ENCODE data around the gene SNRNP25. TPM values are rescaled to one million over a fixed set of nuclear protein-coding genes. Genes with fewer than 3 reads are reported as not detected.

Gene SNRNP25
- total and polyA plus RNA-seq, 2 of the 8 experiments (the other 6 are each of a cell fraction or from before 2014, with no cell fraction given), result 53.0 to 58.4 TPM

DNA sequence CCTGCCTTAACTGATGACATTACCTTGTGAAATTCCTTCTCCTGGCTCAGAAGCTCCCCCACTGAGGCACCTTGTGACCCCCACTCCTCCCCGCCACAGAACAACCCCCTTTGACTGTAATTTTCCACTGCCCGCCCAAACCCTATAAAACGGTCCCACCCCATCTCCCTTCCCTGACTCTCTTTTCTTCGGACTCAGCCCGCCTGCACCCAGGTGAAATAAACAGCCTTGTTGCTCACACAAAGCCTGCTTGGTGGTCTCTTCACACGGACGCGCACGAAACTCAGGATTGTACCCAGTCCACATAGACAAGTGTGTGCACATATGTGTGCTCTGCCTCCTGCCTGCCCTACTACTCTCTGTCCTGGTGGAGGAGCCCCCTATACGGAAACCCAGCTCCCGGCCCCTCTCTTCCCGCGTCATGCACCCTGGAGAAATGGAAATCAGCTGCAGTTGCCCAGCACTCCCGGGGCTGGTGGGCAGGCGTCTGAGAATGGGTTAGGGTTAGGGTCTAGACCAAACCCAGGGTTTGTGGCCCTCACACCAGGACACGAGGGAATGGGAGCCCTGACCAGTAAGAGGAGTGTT lies 21.2 kb downstream of the SNRNP25 start:
- TF ChIP-seq, protein P1, sequence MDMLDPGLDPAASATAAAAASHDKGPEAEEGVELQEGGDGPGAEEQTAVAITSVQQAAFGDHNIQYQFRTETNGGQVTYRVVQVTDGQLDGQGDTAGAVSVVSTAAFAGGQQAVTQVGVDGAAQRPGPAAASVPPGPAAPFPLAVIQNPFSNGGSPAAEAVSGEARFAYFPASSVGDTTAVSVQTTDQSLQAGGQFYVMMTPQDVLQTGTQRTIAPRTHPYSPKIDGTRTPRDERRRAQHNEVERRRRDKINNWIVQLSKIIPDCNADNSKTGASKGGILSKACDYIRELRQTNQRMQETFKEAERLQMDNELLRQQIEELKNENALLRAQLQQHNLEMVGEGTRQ (IDR thresholded peaks at IDR 0.05; ENCODE audit: low read length), result no peak
- TF ChIP-seq, protein P2, sequence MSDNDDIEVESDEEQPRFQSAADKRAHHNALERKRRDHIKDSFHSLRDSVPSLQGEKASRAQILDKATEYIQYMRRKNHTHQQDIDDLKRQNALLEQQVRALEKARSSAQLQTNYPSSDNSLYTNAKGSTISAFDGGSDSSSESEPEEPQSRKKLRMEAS (IDR thresholded peaks at IDR 0.05), result no peak
- TF ChIP-seq RAD21 (IDR thresholded peaks at IDR 0.05 in 1 of 2, conservative IDR thresholded peaks at IDR 0.05 in 1 of 2; ENCODE audit: low read depth in 2 of 2, low read length in 2 of 2), result 0 out of 4 replicates have a peak, but pooled peaks of 1 of the 2 experiments have one; percentile 9
- H3K4ac ChIP-seq (replicated peaks; ENCODE audit: insufficient read length, low read depth, low read length), result no peak overlapping the region
- FAIRE-seq (no peak), DNase-seq (ENCODE audit: low read depth in 1 of 2, low spot score in 2 of 2) (no peak)
- no peak overlapping the region for H3K23ac ChIP-seq (ENCODE audit: insufficient read length)
- 0 out of 8 replicates have a peak, but pooled peaks cover 0 to under 1% (median 0%) of the 10 kb centered on the region in 4 experiments for H3K36me3 ChIP-seq (ENCODE audit: control insufficient read depth in 2 of 4, insufficient read depth in 4 of 4, low read length in 3 of 4)
- H2BK5ac ChIP-seq (ENCODE audit: low read depth, low read length), result peak overlapping the region; percentile 76; the same call in 1 of the 2 replicates
- H3K27ac ChIP-seq (ENCODE audit: low read depth, low read length), result no peak overlapping the region
- no peak overlapping the region; the same call in 1 of the 2 replicates for H2AK5ac ChIP-seq (ENCODE audit: low read depth, low read length)
- H3K23me2 ChIP-seq (ENCODE audit: low read depth, low read length), result peaks cover 24% of the 10 kb centered on the region; the same call in 1 of the 2 replicates
- peak overlapping the region; percentile 94 for H4K91ac ChIP-seq (replicated peaks; ENCODE audit: insufficient read length, low read length)
- H3K9ac ChIP-seq (replicated peaks in 1 of 4; ENCODE audit: extremely low read depth in 1 of 4, low read depth in 3 of 4, low read length in 3 of 4), result no peak overlapping the region
- H2AFZ ChIP-seq (ENCODE audit: low read length), result no peak overlapping the region
- H4K8ac ChIP-seq (ENCODE audit: extremely low read depth, insufficient read depth, low read length), result peak overlapping the region; percentile 41
- H4K5ac ChIP-seq (ENCODE audit: insufficient read length, low read depth, low read length), result no peak overlapping the region
- peaks cover 3% of the 10 kb centered on the region; the same call in 1 of the 2 replicates for H3K79me1 ChIP-seq (ENCODE audit: low read depth, low read length)
- peak overlapping the region; percentile 46; the same call in 1 of the 2 replicates for H2BK15ac ChIP-seq (ENCODE audit: low read length)
- peak overlapping the region; percentile 90; the same call in 1 of the 2 replicates for H2BK12ac ChIP-seq (ENCODE audit: low read depth, low read length)
- H2BK20ac ChIP-seq (ENCODE audit: low read length), result peak overlapping the region; percentile 72; the same call in 1 of the 2 replicates
- H3K14ac ChIP-seq (ENCODE audit: insufficient read length), result no peak overlapping the region
- H3K79me2 ChIP-seq (ENCODE audit: control insufficient read depth in 1 of 2, insufficient read depth in 2 of 2, low read length in 2 of 2), result peaks cover 0 to 10% of the 10 kb centered on the region in 2 experiments; a peak in 1 of 4 replicates
- no peaks in the 10 kb centered on the region for H3K9me3 ChIP-seq (ENCODE audit: insufficient read depth in 2 of 2, low read depth in 1 of 2, low read length in 1 of 2)
- peak overlapping the region in 1 of 2 experiments; percentile 28; a peak in 1 of 4 replicates for H3K4me2 ChIP-seq (ENCODE audit: insufficient read depth in 1 of 2, low read depth in 2 of 2, low read length in 2 of 2)
- H3K27me3 ChIP-seq (replicated peaks in 1 of 4; ENCODE audit: control insufficient read depth in 3 of 4, extremely low read depth in 1 of 4, insufficient read depth in 3 of 4, low read length in 3 of 4), result peaks cover 0 to 4% (median 3%) of the 10 kb centered on the region in 4 experiments; a peak in 3 of 7 replicates
- 77% methylated on average over 15 of the region's 16 CpGs; no CpG with 5 or more reads in 1 of the 2 experiments for WGBS, 2 experiments (ENCODE audit: extremely low coverage in 1 of 2, insufficient coverage in 1 of 2, insufficient read length in 1 of 2, insufficient replicate concordance in 2 of 2, low coverage in 1 of 2, low lambda C conversion rate in 2 of 2, missing lambda C conversion rate in 1 of 2)
- H2BK120ac ChIP-seq (replicated peaks; ENCODE audit: low read depth, low read length), result peak overlapping the region; percentile 24
- CTCF ChIA-PET (ENCODE audit: partially characterized antibody), result interaction anchor here (0.8 to 25.7 kb wide), 5 partner anchors 9 to 287 kb away, joined by 3 to 856 read pairs (median 13); partner anchors contain the start of genes MPG and RHBDF1
- peaks cover 9 to 71% (median 50%) of the 10 kb centered on the region in 4 experiments for H3K4me1 ChIP-seq (replicated peaks in 1 of 4; ENCODE audit: control insufficient read depth in 3 of 4, insufficient read depth in 4 of 4, low read length in 3 of 4)
- H3K56ac ChIP-seq (replicated peaks; ENCODE audit: insufficient read length, low read depth, low read length), result no peak overlapping the region
- no peak overlapping the region for H3K4me3 ChIP-seq (ENCODE audit: extremely low read depth in 1 of 4, insufficient read depth in 2 of 4, low read depth in 3 of 4, low read length in 4 of 4)
- peak overlapping the region; percentile 67 for H3K18ac ChIP-seq (ENCODE audit: extremely low read depth, low read length)
- POLR2A ChIA-PET (ENCODE audit: partially characterized antibody), result interaction anchor here (0.7 to 16.6 kb wide), 12 partner anchors 9 to 148 kb away, joined by 3 to 153 read pairs (median 4); partner anchors contain the start of genes POLR3K and SNRNP25
- H4K20me1 ChIP-seq (replicated peaks in 1 of 2; ENCODE audit: control insufficient read depth in 1 of 2, insufficient read depth in 2 of 2, low read length in 2 of 2), result peaks cover 0 to 5% of the 10 kb centered on the region in 2 experiments
